KOPT-K1 (cell line): ENCODE measurements around the gene MBD4.
"Not testable (repeated sequence)": the region's sequence is repeated elsewhere in the genome, so short reads cannot be mapped to it uniquely, and the experiment has no call there.

ENCODE experiments used
- H3K27ac ChIP-seq: fragments of 200-600 bp; sonication (generic); 2 replicates; pipeline ENCODE4 v1.5.1; 2016; ENCODE audit warnings: antibody characterized with exemption, mild to moderate bottlenecking, low read depth, low read length; ENCODE audit not compliant: poor library complexity, severe bottlenecking
- H3K36me3 ChIP-seq: fragments of 200-600 bp; sonication (generic); 2 replicates; pipeline ENCODE4 v1.5.1; 2017; ENCODE audit warnings: antibody characterized with exemption, mild to moderate bottlenecking, low read length, moderate library complexity; ENCODE audit not compliant: insufficient read depth
- H3K9me3 ChIP-seq: fragments of 200-600 bp; sonication (generic); 2 replicates; pipeline ENCODE4 v1.5.1; 2017; ENCODE audit warnings: antibody characterized with exemption, low read length, mild to moderate bottlenecking; ENCODE audit not compliant: insufficient read depth, poor library complexity, severe bottlenecking

MBD4 gene

GRCh38 chr3:129439817-129440617, at the start of gene MBD4, which contains the start of gene IFT122:
Gene MBD4, minus strand, starts transcription at chr3:129439948. Its CDS starts 115 bp downstream, at chr3:129439833.
Gene IFT122, plus strand, starts transcription at chr3:129440224. Its CDS starts 107 bp downstream, at chr3:129440331.
- Histone ChIP-seq H3K27ac (peak within 1 kb of the TSS; percentile 98), H3K9me3 (no peaks in the 10 kb centered on the region), H3K36me3 (peaks cover 32% of the 10 kb centered on the region)

- H3K27ac ChIP-seq, H3K9me3 ChIP-seq: not testable (repeated sequence)
- H3K36me3 ChIP-seq, result peaks cover 63% of the 10 kb centered on the region; the same call in 1 of the 2 replicates
Measured at GRCh38 chr3:129489258-129489657, 49.5 kb upstream of the MBD4 start.

DNA sequence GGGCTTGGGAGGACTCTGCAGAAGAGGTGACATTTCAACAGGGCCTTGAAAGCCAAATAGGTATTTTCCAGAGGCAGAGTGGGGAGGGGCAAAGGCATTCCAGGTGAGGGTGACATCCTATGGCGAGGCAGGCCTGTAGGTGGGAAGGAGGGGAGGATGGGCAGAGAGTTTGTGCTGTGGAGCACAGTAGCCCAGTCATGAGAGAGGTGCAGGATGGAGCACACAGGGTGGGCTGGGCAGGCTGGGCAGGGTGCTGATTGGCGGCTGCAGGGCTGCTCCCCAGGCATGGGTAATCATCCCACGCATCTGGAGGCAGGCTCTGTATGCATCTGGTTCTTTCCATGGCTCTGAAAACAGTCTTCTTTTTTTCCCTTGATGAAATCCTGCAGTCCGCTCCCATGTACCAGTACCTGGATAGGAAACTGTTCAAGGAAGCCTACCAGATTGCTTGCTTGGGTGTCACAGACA, 48.2 kb upstream of the MBD4 start:
- not testable (repeated sequence) for H3K27ac ChIP-seq, H3K9me3 ChIP-seq
- peaks cover 61% of the 10 kb centered on the region; the same call in 1 of the 2 replicates for H3K36me3 ChIP-seq

DNA sequence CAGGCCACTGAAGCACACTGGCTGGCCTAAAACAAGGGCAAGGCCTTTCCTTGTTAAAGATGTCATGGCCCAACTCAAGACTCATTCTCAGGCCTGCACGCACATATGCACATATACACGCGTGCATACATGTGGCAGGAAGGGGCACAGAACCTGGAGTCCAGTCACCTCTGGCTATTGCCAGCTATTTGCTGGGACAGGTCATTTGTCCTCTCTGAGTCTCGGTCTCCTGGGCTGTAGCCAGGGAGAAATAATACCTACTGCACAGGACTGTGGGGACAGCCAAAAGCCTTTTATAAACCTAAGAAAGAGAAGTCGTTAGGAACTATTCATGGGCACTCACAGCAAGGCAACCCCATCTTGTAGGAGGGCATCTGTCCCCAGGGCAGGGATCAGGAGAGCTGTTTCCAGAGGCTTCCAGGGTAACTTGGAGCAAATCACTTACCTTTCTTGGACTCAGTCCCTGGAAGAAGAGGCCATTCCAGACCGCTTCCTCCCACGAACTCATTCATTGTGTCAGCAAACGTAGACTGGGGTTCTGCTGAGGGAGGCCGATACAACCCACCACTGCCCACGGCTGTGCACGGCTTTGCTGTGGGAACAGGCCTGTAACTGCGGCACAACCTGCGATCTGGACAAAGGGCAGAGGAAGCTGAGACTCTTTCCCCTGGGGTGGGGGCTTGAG, 47.6 kb upstream of the MBD4 start:
- H3K36me3 ChIP-seq, result peaks cover 61% of the 10 kb centered on the region; the same call in 1 of the 2 replicates
- H3K27ac ChIP-seq, result no peak overlapping the region
- no peaks in the 10 kb centered on the region for H3K9me3 ChIP-seq

DNA sequence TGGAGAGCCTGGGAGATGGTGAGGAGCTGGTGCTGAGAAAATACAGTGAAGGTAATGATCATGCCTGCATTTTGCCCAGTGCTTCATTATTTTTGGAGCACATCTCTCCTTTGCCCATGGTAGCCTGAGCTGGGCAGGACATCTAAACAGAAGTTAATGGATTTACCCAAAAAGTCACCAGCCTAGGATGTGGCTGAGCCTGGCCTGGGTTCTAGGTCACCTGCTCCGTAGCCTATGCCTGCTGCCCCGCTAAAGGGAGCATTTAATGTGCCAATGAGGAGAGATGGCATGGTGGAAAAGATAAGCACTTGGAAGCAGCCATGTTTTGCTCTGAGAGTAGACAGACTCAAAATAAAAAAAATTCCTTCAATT, 46.9 kb upstream of the MBD4 start:
- no peaks in the 10 kb centered on the region for H3K9me3 ChIP-seq
- peaks cover 61% of the 10 kb centered on the region; the same call in 1 of the 2 replicates for H3K36me3 ChIP-seq
- no peak overlapping the region for H3K27ac ChIP-seq

DNA sequence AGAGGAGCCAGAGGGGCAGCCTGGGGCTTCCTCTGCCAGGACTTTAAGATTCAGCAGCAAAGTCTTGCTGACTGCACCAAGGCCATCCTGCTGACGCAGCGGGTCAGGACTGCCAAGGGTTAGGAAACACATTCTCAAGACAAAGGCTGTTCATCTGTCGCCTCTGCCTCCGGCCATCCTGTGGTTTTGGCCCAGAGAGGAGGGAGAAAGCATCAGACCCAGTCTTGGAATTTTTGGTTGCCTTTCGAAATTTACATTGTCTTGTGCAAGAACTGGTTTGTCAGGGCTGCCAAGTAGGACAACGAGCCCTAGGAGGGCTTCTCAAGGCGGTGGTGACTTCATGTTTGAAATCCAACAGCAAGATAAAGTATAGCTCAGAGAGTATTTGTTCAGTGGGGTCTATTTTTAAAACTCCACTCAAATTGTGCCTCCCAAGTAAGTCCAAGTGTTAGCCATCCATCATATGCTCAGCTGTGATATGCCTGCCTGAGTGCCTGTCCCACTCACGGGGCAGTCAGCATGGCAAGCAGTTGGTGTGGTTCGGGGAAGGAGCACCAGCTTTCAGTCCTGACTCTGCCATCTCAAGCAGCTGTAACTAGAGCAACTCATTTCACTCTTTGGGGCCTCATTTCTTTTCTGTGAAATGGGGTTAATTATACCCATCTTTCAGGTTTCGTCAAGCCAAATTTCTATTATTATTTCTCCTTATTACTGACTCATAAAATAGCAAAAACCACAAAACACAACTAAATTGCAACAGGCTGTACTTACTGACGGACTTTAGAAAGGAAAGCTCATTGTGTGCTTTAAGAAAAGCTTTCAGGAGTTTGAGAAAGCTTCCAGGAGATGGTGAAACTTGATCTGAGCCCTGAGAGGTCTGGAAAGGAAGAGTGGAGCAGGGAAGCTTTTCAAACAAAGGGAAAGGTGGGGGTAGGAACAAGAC, 46.2 kb upstream of the MBD4 start:
- Histone ChIP-seq H3K36me3 (peaks cover 63% of the 10 kb centered on the region; the same call in 1 of the 2 replicates), H3K9me3 (no peaks in the 10 kb centered on the region), H3K27ac (no peak overlapping the region)

- H3K27ac ChIP-seq, H3K9me3 ChIP-seq: not testable (repeated sequence)
- peaks cover 68% of the 10 kb centered on the region for H3K36me3 ChIP-seq
Measured at GRCh38 chr3:129485146-129485545, 45.4 kb upstream of the MBD4 start.

DNA sequence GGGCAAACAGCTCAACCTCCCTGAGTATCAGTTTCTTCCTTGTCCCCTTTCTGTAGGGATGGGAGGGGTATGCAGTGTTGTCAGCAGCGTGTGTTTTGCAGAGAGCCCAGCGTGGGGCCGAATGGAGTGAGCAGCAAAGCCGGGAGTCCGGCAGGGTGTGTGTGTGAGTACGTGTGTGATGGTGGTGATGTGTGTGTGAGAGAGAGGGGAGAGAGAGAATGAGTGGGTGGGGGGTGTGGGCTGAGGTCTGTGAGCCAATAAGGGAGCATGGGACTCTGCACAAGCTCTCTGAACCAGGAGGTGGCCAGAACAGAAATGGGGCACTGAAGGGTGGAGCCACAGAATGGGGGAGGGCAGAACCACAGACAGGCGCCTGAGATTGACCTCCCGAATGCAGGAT, 44.1 kb upstream of the MBD4 start:
- H3K9me3 ChIP-seq, result no peaks in the 10 kb centered on the region
- H3K27ac ChIP-seq, result no peak overlapping the region
- H3K36me3 ChIP-seq, result peaks cover 74% of the 10 kb centered on the region

DNA sequence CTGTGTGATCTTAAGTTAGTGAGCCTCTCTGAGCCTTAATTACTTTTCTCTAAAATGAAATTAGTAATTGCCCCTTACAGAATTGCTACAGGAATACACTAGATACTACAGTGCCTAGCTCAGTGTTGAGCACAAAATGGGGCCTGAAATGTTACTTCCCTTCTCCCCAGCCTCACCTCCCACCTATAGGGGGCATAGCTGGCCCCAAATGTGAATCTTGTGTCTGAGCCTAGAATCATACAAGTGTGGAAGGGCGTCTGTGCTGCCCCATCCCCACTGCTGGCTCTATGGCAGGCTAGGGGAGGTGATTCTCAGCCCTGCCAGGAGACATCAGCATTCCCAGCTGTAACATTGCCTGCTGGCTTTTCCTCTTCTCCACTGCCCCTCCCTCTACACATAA, 43.0 kb upstream of the MBD4 start:
- peaks cover 86% of the 10 kb centered on the region for H3K36me3 ChIP-seq
- no peaks in the 10 kb centered on the region for H3K9me3 ChIP-seq
- no peak overlapping the region for H3K27ac ChIP-seq

DNA sequence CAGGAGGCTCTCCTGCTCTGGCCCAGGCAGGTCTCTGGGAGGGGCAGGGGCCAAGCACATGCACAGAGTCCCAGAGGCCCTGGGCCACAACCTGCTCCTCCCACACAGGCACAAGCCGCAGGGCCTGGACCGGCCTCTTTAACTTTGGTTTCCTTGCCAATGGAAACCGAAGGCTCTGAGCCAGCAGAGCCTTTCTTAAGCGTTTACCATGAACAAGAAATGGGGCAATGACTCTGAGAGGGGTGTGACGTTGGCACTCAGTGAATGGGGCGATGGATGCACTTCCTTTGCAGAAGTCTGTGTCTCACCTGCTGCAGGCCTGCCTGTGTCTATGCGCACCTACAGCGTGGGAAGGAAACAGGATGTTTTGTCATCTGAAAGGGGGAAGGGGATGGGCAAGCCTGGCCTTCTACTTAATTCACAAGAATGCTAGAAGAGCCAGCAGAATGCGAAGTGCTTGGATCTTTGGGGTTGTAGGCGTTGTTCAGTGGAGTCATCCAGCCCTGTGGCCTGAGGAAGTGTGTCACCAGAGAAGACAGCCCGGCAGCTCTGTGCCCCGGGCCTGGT, 42.1 kb upstream of the MBD4 start:
- Histone ChIP-seq H3K27ac (no peak overlapping the region), H3K36me3 (peaks cover 94% of the 10 kb centered on the region), H3K9me3 (no peaks in the 10 kb centered on the region)

- peaks cover 94% of the 10 kb centered on the region for H3K36me3 ChIP-seq
- H3K9me3 ChIP-seq, H3K27ac ChIP-seq: not testable (repeated sequence)
Measured at GRCh38 chr3:129481225-129481765, 41.5 kb upstream of the MBD4 start.

GRCh38 chr3:129476586-129476985, 36.8 kb upstream of the MBD4 start:
- Histone ChIP-seq H3K27ac (no peak overlapping the region), H3K9me3 (no peaks in the 10 kb centered on the region), H3K36me3 (peaks cover 67% of the 10 kb centered on the region)

DNA sequence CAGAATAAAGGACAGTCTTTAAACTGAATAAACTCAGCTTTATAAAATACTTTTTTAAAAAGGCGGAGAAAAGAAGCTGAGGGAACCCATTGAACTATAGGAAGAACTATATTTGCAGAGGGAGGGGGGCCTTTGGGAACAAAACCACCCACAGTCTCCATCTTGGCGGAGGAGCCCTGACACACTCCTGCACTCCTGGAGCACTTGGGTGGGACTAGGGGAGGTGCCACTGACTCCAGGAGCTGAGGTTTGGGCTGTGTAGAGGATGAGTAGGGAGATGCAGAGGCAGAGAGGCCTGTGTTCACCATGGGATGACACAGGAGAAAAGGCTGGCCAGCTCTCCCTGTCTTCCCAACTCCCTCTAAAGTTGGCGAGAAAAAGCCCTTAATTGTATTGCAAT, 36.1 kb upstream of the MBD4 start:
- peaks cover 67% of the 10 kb centered on the region for H3K36me3 ChIP-seq
- no peaks in the 10 kb centered on the region for H3K9me3 ChIP-seq
- no peak overlapping the region for H3K27ac ChIP-seq
